ENCODE measurements around the gene ALOXE3. TPM values are rescaled to one million over a fixed set of nuclear protein-coding genes. Genes with fewer than 3 reads are reported as not detected.

ALOXE3 gene
- total RNA-seq, 1 donor = not detected

DNA sequence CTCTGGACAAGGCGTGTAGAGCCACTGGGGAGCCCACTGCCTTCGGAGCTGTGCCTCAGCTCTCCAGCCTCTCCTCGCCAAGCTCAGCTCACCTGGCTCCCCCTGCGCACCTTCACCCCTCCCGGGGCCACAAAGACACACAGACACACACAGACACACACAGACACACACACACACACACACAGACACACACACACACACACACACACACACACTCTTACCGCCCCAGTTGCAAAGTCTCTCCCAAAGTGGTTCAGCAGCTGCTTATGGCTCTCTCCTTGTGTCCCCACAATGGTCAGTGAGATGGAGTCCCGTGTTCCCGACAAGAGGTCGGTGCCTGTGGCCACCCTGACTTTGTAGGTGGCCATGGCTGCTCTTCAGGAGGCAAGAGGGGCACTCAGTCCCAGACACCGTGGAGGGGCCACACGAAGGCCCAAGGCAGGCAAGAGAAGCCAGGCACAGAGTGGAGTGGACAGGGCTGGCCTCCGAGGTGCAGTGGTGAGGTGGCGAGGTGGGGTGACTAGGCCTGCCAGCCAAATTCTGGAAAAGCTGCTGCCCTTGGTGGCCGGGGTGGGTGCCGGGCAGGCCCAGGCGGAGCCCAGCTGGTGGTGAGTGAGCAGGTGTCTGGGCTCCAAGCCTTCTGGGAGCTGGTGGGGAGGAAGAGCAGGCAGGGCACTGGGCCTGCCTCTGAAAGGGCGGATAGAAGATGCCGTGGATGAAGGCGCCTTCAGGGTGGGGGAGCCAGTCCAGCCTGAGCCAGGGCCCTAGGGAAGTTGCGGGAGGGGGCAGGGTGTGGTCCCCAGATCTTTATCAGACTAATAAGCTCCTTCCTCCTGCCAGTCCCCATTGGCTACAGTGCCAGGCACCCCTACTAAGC is 31.0 kb downstream of the ALOXE3 start, which contains the start of gene ALOX12B:
Gene ALOX12B (minus strand): TSS at position 642 of the 877 bp plus-strand sequence. CDS start 274 bp downstream, at position 368.
- no peak within 1 kb of the TSS for H3K4me3 ChIP-seq (ENCODE audit: low read depth, low read length)
- no peak for DNase-seq (ENCODE audit: low read depth)
- TF ChIP-seq, protein P1, sequence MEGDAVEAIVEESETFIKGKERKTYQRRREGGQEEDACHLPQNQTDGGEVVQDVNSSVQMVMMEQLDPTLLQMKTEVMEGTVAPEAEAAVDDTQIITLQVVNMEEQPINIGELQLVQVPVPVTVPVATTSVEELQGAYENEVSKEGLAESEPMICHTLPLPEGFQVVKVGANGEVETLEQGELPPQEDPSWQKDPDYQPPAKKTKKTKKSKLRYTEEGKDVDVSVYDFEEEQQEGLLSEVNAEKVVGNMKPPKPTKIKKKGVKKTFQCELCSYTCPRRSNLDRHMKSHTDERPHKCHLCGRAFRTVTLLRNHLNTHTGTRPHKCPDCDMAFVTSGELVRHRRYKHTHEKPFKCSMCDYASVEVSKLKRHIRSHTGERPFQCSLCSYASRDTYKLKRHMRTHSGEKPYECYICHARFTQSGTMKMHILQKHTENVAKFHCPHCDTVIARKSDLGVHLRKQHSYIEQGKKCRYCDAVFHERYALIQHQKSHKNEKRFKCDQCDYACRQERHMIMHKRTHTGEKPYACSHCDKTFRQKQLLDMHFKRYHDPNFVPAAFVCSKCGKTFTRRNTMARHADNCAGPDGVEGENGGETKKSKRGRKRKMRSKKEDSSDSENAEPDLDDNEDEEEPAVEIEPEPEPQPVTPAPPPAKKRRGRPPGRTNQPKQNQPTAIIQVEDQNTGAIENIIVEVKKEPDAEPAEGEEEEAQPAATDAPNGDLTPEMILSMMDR (IDR thresholded peaks at IDR 0.05; ENCODE audit: insufficient read depth, low read depth, low read length) = no peak

DNA sequence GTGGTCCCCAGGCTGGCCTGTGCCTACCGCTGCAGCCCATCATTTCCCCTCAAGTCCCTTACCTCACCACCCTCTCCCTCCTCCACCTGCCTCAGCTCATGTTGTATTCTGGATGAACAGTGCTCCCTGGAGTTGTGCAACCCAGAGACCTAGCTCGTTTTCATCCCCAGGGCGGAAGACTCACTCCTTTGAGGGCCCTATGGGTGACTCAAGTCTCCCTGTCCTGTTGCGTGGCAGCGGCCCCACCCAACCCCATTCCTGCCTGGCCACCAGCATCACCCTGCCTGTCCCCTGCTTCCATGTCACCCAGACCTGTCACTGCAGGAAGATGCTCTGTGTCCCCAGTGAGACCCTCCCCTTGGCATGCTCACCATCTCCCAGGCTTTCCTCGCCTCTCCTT is 34.1 kb downstream of the ALOXE3 start:
- no peak for DNase-seq (ENCODE audit: low read depth)
- TF ChIP-seq, protein P1 (IDR thresholded peaks at IDR 0.05; ENCODE audit: insufficient read depth, low read depth, low read length) = no peak
- no peak overlapping the region for H3K4me3 ChIP-seq (ENCODE audit: low read depth, low read length)

DNA sequence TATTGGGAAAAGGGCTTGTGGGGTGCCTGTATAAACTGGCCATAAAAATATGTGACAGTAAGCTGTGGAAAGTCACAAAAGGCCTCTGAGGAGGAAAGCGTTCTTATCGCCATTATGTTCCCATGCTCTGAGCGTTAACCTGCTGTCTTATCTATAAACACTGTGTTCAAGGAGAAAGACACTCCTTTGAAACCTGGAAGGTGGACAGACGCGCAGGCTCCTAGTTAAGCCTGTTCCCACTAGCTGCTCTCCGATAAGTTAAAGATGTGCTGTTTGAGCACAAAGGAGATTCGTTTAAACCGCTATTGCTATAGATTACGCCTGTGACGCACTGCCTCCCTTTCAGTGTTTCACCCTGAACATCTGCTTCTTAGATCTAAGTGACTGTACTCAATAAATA is 36.0 kb downstream of the ALOXE3 start:
- DNase-seq (ENCODE audit: low read depth) = no peak
- TF ChIP-seq, protein P1 (IDR thresholded peaks at IDR 0.05; ENCODE audit: insufficient read depth, low read depth, low read length) = no peak
- H3K4me3 ChIP-seq (ENCODE audit: low read depth, low read length) = no peak overlapping the region

DNA sequence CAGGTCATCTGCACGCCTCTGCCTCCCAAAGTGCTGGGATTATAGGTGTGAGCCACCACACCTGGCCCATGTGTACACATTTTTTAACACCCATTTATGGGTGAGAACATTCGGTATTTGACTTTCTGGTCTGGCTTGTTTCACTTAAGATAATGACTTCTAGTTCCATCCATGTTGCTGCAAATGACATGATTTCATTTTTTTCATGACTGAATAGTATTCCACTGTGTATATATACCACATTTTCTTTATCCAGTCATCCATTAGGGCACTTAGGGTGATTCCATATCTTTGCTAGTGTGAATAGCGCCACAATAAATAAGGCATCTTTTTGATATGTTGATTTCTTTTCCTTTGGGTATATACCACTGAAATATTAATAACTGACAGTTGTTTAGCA is 36.4 kb downstream of the ALOXE3 start:
- TF ChIP-seq, protein P1 (IDR thresholded peaks at IDR 0.05; ENCODE audit: insufficient read depth, low read depth, low read length) = no peak
- no peak overlapping the region for H3K4me3 ChIP-seq (ENCODE audit: low read depth, low read length)
- no peak for DNase-seq (ENCODE audit: low read depth)

DNA sequence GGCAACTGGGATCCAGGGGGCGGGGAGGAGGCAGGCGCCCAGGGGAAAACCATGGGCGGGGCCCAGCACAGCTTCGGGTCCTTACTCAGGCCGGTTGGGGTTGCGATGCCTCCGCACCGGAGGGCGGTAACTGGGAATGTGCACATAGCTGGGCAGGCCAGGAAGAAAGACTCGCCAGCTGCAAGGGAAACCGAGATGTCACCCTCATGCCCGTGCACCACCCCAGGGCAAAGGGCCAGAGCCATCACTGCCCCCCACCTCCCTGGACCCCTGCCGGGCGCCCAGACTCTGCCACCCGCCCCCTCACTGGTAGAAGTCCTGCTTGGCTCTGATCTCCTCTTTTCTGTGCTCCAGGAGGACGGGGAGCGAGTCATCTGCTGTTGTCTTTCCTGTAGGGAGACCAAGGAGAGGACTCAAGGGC is 37.5 kb downstream of the ALOXE3 start:
- TF ChIP-seq, protein P1 (IDR thresholded peaks at IDR 0.05; ENCODE audit: insufficient read depth, low read depth, low read length) = no peak
- H3K4me3 ChIP-seq (ENCODE audit: low read depth, low read length) = no peak overlapping the region
- no peak for DNase-seq (ENCODE audit: low read depth)

DNA sequence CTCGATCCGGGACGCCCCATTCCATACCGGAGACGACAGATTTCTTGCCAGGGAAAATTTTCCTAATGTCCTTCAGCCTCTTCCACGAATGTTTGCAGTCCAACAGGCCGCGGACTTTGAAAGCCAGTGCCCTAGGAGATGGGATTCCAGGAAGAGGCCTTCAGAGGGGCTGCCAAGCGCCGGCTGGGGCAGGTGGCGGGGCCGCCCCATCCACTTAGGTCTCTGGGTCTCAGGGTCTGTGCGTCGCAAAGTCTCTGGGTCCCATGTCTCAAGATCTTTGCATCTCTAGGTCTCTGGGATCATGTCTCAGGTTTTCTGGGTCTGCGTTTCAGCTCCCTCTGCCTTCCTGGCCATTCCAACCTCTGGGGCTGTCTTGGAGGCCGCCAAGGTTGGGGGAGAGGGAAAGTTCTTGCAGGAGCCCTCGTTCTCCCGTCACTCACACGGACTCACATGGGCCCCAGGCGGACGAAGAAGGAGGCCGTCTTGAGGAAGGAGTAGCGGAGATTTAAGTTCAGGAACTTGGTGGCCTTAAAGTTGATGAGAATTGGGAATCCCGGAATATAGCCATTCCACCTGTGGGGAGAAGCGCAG is 38.0 kb downstream of the ALOXE3 start:
- TF ChIP-seq, protein P1 (IDR thresholded peaks at IDR 0.05; ENCODE audit: insufficient read depth, low read depth, low read length) = no peak
- peak overlapping the region; percentile 6 for H3K4me3 ChIP-seq (ENCODE audit: low read depth, low read length)
- no peak for DNase-seq (ENCODE audit: low read depth)
